ENCODE measurements around the gene SKAP2.

The SKAP2 gene

DNA sequence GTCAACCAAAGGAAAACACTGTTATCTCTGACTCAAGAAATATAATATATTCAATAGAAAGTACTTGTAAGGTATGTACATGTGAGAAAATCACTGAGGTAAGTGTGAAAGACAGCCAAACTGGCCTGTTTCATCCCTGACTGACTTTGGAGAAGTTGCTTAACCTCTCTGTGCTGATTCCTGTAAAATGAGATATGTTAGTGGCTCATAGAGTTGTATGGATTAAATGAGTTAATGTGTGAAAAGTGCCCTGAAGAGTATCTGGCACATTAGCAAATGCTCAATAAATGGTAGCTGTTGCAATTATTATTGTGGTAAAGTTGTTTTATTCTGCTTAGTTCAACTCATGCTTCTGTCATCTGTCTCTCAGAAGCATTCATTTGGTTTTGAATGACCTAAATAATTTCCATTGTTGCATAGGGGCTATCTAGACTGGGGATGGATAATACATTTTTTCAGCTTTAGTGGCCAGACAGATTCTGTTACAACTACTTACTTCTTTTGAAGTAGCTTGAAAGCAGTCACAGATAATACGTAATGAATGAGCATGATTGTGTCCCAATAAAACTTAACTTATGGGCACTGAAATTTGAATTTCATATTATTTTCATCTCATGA lies 84.3 kb downstream of the SKAP2 start:
- DNase-seq: no peak

DNA sequence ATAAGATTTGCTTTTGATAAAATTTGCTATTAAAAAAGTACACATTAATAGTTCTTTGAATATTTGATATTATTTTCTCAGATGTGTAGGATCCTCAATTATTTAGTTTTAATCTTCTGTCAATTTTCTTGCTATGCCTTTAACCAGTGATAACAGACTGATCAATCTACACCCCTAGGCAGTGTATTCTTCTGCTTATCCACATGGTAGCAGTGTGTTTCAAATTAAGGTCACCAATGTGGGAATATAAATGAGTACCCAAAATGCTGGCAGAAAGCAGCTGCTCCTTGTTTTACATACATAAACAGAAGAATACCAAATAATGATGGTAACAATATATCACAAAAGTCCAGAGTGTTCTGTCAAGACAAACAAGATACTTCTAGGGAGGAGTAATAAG lies 87.0 kb downstream of the SKAP2 start:
- no peak for DNase-seq

DNA sequence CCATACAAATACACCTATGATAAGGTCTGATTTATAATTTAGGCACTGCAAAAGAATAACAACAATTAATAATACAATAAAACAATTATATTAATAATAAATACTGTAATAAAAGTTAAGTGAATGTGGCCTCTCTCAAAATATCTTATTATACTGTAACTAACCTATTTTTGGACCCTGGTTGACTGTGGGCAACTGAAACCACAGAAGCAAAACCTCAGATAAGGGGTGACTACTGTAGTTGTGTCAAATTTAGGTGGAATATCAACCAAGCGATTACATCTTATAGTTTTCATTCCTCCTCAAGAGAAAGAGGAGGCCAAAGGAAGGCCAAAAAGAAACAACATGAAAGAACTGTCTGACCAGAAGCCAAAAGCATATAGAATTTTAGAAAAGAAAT lies 103.9 kb downstream of the SKAP2 start:
- no peak for DNase-seq

DNA sequence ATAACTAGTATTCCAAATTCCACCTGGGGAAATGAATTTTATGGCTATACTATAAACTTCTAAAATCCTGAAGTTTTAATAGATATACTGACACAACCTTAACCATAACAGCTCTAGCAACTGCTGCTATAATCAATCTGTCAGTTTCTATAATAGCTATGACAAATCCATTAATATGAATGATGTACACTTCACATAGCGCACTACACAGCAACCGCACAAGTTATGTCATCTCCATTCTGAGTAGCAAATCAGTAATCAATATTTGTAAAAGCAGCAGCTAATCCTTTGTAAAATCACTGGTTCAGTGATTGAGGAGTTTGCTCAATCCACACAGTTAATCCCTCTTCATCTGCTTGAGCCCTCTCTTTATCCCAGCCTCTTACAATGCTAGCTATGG lies 105.3 kb downstream of the SKAP2 start:
- DNase-seq: no peak

DNA sequence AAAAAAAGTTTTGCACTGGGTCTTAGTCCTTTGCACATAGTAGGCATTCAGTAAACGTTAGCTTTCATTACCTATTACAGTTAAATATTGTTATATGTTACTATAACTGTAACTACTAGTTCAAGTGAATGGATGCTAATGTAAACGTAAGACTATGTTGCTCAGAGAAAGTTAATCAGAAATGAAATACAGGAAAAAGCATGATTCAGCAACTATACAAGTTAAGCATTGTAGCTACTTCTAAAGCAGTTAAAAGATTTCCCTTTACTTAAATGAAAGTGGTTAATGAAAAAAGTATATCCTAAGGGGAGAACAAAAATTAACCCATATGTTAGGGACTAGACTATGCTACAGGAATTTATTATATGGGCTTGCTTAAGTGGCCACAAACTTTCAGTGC lies 121.2 kb downstream of the SKAP2 start:
- DNase-seq: no peak

DNA sequence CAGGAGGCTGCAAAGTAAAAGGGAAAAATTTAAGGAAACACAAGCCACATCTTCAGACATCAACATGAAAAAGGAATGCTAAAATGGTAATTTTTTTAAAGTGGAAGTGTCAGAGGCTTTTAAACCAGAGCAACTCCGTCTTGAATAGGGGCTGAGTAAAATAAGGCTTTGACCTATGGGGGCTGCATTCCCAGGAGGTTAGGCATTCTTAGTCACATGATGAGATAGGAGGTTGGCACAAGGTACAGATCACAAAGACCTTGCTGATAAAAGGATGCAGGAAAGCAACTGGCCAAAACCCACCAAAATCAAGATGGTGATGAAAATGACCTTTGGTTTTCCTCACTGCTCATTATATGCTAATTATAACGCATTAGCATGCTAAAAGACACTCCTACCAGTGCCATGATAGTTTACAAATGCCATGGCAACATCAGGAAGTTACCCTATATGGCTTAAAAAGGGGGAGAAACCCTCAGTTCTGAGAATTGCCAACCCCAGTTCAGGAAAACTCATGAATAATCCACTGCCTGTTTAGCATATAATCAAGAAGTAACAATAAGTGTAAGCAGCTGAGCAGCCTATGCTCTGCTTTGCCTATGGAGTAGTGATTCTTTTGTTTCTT lies 128.3 kb downstream of the SKAP2 start:
- DNase-seq: no peak

DNA sequence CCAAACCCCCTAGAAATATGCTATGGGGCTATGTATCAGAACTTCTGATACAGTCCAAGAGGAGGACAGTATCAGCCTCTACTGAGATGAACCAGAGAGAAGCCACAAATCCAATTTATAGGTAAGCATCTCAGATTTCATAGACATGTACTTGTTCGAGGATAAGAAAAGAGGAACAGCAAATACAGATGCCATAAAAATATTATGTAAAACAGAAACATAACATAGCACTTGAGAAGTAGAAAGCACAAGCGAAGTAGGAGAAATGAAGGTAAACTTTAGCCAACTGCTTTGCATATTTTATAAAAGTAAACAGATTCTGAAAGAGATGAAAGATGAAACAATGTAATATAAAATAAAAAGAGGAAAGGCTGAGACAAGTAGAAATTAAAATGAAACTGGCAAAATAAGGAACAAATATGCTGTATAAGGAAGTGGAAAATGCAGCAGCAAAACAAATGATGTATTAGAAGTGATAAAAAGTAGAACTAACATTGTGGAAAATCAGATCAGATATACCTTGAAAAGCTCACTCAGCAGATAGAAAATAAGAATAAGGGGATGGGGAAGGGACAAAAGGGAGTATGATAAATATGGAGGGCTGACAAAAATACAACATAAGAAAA lies 135.1 kb downstream of the SKAP2 start:
- DNase-seq: no peak

DNA sequence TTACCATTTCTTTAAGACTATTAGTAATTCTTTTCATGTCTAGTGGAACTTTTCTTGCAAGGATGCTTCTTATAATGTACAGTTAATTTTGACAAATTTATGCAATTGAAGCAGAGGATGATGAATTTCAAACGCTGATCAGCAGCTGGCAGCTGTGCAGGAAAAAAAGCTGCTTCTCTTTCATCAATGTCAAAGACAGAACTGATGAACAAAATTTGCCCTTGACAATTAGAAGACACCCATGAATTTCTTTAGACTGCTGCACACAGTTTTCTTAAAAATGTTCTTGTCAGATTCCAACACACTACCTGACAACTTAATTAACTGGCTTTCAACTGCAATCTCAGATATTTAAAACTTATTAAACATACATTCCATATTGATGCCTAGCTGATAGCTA lies 138.3 kb downstream of the SKAP2 start:
- DNase-seq: peak in 5 of 56 donors; percentile 1 to 22 (median 4)

DNA sequence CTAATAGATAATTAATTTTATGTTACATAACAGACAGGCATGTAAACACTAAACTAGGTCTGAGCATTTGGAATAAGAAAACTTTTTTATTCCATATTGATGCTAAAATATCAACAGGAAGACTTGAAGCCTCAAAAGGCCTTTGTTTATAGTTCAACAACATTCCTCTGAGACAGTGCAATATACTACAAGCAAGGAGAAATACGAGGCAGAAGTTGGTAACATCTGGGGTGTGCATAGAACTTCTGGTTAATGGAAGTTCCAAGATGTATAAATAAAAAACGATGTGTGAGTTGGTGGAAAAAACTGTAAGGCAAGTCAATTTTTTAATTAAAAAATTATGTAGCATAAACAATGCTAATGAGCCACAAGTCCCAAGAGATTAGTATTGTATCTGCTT lies 139.6 kb downstream of the SKAP2 start:
- no peak for DNase-seq

DNA sequence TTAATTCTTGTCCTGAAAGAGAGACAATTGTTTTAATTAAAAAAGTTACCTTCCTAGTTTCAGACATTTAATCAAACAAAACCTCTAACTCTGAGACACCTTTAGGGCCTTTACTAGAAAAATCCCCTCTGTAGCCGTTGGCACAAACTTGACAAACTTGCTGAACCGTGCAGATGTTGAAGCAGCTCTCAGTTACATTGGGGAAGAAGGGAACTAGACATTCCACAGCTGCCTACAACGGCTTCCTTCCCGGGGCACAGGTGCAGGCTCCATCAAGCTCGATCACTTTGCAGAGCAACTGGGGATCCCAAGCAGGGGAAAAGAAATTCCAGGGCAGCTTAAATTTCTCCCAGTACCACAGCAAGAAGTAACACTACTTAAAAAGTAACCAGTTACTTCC lies 141.3 kb downstream of the SKAP2 start:
- DNase-seq: no peak

DNA sequence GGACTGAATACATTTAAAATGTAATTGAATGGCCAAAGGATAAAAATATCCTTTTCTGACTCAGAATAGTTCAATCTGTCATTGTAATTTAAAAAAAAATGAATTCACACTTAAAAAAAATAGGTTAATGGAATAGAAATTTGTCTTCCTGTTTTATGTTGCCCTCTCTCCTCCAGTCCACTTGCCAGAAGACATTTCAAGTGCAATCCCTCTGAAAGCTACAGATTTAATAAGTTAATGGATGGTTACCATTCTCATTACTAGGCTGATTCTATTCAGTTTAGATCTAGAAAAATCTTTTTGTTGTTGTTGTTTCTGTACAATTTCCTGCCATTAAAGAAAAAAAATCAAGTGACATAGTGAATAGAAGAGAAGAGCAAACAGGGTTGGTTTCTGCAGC lies 142.9 kb downstream of the SKAP2 start:
- no peak for DNase-seq

DNA sequence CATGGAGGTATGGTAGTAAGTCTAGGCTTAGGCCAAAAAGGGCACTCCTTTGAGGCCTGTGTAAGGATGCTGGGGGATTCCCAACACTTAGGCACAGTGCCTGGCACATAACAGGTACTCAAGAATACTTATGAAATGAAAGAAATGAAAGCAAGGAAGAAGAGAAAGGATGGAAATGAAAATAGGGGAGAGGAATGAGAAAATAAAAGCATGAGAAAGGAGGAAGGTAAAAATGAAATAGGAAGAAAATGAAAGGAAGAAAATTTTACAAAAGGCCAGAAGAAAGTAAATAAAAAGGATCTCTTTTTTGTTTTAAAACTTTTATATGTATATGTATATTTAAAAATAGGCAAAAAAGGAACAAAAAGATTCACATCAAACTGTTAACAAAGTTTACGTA lies 146.3 kb downstream of the SKAP2 start:
- no peak for DNase-seq

DNA sequence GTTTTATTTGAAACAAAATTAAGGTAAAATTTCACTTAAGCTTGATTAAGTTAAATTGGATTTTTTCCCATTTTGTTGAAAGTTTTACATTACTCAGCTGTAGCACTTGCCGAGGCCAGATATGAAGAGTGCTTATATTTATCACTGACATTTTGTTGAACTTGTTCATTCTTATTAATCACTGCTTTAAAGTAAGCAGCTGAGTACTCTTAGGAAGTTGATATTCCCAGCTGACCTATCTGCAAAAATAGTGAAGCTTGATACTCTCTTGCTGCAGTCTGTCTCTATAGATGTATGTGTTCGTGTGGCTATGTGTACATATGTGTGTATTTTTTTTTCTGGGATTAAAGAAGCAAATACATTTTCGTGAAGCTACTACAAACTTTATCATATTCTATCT lies 150.0 kb downstream of the SKAP2 start:
- no peak for DNase-seq

DNA sequence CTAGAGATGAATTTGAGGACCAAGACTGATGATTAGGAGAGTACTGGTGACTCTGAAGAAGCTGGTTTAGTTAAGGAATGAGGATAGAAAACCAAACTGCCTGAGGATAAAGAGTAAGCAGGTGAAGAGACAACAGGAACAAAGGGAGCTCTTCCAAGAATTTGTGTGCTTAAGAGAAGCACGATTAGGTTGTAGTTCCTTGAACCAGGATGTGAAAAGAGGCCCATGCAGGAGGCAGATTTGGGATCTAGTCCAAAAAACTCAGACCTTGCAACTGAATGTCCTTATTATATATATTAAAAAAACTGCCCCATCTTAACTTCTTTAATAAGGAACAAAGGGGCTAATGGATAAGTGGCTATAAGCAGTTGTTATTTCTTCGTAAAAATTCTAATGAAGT lies 150.4 kb downstream of the SKAP2 start:
- DNase-seq: no peak

DNA sequence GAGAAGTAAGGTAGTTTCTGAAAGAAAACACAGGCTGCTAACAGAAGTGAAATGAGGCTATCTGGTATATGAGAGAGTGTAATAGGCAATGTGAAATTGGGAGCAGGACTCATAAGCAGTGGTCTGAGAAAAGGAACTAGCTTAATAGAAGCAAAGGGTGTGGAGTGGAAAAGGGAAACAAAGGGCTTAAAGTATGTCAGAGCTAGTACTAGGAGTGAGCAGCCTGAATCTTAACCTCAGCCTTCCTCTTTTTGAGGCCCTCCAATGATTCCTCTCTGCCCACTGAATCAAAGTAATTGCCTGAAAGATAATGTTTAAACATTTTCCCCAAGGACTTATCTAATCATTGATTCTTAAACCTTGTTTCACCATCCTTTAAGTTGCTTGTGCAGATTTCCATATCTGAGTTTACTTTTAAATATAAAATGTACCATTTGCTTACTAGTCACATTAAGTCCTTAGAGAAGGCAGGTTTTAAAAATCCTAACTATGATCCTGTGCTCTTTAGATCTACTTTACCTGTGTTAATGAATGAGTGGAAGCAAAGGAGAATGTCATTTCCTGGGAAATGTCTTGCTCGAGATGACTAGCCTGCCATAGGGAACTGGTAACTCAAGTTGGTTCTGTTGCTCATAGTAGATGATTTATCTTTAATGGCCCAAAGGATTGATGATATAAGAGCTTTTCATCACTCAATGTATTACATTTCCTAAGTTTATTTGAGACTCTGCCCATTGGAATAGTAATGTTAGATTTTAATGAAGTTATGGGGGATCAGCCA lies 155.0 kb downstream of the SKAP2 start:
- DNase-seq: no peak

DNA sequence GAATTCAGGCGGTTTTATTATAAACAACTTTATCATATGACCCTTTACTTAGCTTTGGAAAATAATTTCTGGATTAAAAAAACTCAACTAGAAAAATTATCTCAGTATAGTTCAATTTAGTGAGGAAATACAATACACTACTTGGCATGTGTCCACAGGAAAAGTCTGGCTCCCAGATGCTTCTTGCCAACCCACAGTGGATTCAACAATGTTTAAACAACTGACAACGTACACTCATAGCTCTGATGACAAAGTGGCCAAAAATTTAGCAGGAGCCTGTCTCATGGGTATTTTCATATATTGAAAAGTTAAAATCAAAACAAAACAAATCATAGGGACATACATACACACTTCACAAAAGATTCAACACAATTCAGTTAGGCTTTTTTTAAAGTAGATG lies 158.8 kb downstream of the SKAP2 start:
- DNase-seq: no peak

DNA sequence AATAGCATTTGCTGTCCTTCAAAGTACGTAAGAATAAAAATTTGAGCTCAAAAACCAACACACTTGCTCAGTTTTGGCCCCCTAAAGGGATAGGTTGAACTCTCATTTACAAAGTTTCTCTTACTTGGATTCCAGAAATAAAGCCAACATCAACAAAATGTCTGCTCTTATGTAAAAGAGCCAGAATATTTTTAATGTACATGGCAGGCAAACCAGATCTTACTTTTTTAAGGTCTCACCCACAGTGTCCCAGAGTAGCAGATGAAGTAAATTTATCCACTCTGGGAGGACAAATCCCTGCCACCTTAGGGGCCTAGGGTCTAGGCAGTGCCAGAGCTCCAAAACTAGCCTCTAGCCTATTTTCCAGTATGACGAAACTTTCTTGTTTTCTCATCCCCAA lies 159.6 kb downstream of the SKAP2 start:
- DNase-seq: no peak

DNA sequence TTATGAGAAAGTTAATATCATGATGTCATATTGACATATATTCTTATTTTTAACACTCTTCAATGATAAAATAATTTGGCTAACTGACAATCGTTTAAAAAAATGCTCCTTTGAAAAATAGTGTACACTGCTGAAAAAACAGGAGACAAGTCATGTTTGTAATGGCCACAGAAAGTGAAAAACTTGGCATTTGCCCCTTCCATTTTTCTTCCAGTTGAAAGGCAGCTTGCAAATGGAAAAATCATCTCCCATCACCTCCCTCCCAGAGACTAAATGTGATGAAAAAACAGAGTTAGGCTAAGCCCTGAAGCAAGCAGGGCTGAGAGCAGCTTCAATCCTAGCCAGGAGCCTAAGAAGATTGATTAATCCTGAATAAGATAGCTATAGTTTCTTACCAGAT lies 160.4 kb downstream of the SKAP2 start:
- no peak for DNase-seq

DNA sequence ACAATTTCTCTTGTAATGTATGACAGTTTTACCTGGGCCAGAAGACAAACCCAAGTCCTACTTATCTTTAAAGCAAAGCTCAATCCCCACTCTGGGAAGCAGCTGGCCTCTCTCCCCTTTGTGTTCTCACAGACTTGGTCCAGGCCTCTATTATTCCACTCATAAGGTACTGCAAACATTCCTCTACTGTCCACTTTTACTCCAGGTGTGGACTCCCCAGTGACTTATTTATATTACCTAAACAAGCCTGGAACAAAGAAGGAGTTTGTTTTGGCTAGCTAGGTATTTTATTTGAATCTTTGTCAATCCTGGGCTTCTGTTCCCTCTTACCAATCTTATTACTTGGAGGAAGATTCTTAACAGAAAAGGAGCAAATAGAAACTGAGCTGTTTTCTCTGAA lies 163.5 kb downstream of the SKAP2 start:
- DNase-seq: no peak

DNA sequence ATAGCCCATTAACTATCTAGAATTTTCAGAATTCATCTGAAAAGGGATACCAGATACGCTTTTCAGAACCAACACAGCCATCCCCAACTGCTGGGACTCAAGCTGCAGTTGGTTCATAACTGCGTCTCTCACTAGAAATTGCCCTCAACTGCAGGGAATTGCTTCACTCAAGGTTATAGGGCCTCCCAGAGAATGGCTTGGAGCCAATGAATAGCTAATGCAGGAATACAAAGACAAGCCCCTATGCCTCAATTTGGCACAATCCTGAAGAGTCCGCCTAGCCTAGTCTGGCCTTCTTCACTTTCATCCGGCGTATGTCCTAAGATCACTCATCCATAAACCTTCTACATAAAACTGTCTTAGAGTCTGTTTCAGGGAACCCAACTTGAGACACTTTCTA lies 164.0 kb downstream of the SKAP2 start:
- DNase-seq: no peak

DNA sequence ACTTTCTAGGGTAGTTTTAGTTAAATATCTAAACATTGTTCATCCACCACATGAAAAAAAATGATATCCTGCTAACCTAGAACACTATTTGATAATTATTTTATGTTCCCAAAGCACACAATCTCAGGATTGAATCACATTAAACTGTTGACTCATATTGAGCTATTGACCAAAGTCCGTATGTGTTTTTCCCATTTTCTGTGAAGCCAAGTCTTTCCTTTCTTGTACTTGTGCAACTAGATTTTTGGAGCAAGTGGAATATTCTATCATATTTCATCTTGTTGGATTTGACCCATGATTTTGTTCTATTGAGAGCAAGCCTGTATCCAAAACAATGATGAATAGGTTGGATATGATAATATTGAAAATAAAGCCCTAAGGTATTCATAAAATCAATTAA lies 164.6 kb downstream of the SKAP2 start:
- no peak for DNase-seq

DNA sequence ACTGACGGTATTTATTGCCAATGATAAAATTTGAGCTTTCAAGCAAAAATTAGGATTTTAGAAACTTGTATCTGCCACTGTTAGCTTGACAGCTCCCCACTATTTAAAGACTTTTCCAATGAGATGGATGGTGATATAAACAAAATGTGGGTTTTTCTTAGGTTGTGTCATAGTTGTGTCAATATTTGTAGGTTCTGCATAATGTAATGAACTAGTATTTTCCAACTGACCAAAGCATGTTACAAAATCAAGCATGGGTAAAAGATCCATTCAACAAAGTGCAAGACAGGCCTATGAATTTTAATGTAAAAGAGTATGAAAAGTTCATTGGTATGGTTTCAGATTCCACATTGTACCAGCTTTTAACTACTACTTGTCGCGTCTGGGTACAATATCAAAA lies 165.6 kb downstream of the SKAP2 start:
- no peak for DNase-seq

DNA sequence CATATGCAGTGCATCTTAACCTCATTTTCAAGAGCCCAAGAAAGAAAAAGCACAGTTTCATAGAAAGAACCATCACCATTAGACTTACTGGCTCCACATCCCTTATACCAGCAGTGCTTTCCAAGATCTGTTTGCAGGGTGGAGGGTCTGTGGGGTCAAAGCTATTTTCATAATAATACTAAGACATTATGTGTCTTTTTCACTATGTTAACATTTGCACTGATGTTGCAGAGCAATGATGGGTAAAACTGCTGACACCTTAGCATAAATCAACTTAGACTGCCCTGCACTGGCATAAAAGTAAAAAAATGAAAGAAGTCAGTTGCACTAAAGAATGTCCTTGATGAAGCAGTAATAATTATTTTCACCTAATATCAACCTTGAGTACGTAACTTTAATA lies 166.2 kb downstream of the SKAP2 start:
- DNase-seq: no peak

All from nucleus accumbens (tissue), 56 donors.